H1 (cell line): ENCODE measurements around the gene ABCC9. TPM values are rescaled to one million over a fixed set of nuclear protein-coding genes. Genes with fewer than 3 reads are reported as not detected.

ENCODE experiments used
- EP300 ChIP-seq, 2 experiments: IDR thresholded peaks; 1 replicate in 1 of 2; 2 replicates in 1 of 2; pipeline ENCODE4 v1.6.1; 2011 to 2012; ENCODE audit warnings: low read depth in 2 of 2, low read length in 2 of 2, mild to moderate bottlenecking in 2 of 2, borderline replicate concordance in 1 of 2, inconsistent platforms in 1 of 2, moderate library complexity in 1 of 2
- NANOG ChIP-seq: IDR thresholded peaks from 2 replicates; pipeline ENCODE4 v1.6.1; 2011; ENCODE audit warnings: low read length, low read depth, mild to moderate bottlenecking, inconsistent platforms; ENCODE audit not compliant: insufficient read depth, poor library complexity, severe bottlenecking
- PHF8 ChIP-seq: fragments of 200-600 bp; sonication (generic); conservative IDR thresholded peaks from 2 replicates; pipeline ENCODE4 v1.7.1; 2012; ENCODE audit warnings: low read depth, mild to moderate bottlenecking, inconsistent platforms, low read length, moderate library complexity
- POU5F1 ChIP-seq: IDR thresholded peaks from 2 replicates; pipeline ENCODE4 v1.6.1; 2011; ENCODE audit warnings: low read depth, mild to moderate bottlenecking, low read length, moderate library complexity
- TCF12 ChIP-seq: IDR thresholded peaks from 2 replicates; pipeline ENCODE4 v1.6.1; 2011; ENCODE audit warnings: low read depth, mild to moderate bottlenecking, low read length
- polyA plus RNA-seq, 7 experiments: library from polyadenylated mRNA; depleted of rRNA in 3 of 7; stranded (reverse) in 5 of 7; unstranded in 2 of 7; fragments of >200 nt in 5 of 7; fragments of 200-250 nt in 2 of 7; gene quantifications; 1 replicate in 5 of 7; 2 replicates in 1 of 7; 4 replicates in 1 of 7; pipeline versions ENCODE4 v1.2.1 to v1.2.3, GENCODE V29; 2011 to 2013; ENCODE audit warnings: missing spikeins in 2 of 7, mixed read lengths in 2 of 7
- total RNA-seq: library from RNA; stranded (reverse); fragmentation: NEBNext Ultra II Directional; extraction: Animal tissue kit (Norgen Biotek cat#: 25700); gene quantifications from 2 replicates; pipeline ENCODE4 v1.2.1, GENCODE V29; 2021
- TF ChIP-seq, protein P1 (sequence below): fragments of 300-600 bp; sonication (generic); IDR thresholded peaks from 2 replicates; pipeline ENCODE4 v1.7.1; 2012; ENCODE audit warnings: low read length, moderate library complexity, mild to moderate bottlenecking, inconsistent platforms; ENCODE audit not compliant: insufficient replicate concordance
- TF ChIP-seq, protein P2 (sequence below), 3 experiments: IDR thresholded peaks; 1 replicate in 2 of 3; 2 replicates in 1 of 3; pipeline versions ENCODE4 v1.5.1 to v1.6.1; 2011; ENCODE audit warnings: low read length in 3 of 3, mild to moderate bottlenecking in 3 of 3, inconsistent platforms in 2 of 3, low read depth in 1 of 3, moderate library complexity in 1 of 3; ENCODE audit not compliant: insufficient read depth in 1 of 3; ENCODE audit errors: control extremely low read depth in 1 of 3

ABCC9 gene
- total and polyA plus RNA-seq, 2 of the 8 experiments (the other 6 are each of a cell fraction or from before 2014, with no cell fraction given): under 0.01 TPM; not detected in 1

DNA sequence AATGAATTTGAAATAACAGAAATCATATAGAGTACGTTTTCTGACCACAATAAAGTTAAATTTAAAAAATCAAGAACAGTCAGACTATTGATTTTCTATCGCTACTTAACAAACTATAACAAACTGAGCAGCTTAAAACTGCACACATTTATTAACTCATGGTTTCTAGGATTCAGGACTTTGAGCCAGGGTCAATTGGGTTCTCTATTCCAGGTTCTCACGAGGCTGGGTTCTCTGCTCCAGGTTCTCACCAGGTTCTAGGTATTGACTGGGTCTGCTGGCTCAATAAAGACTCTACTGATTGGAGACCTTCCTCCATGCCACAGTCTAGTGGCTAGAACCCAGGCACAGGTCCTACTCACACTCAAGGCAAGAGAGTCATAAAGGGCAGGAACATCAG, 22.8 kb downstream of the ABCC9 start (continued):
- TF ChIP-seq, protein P1, sequence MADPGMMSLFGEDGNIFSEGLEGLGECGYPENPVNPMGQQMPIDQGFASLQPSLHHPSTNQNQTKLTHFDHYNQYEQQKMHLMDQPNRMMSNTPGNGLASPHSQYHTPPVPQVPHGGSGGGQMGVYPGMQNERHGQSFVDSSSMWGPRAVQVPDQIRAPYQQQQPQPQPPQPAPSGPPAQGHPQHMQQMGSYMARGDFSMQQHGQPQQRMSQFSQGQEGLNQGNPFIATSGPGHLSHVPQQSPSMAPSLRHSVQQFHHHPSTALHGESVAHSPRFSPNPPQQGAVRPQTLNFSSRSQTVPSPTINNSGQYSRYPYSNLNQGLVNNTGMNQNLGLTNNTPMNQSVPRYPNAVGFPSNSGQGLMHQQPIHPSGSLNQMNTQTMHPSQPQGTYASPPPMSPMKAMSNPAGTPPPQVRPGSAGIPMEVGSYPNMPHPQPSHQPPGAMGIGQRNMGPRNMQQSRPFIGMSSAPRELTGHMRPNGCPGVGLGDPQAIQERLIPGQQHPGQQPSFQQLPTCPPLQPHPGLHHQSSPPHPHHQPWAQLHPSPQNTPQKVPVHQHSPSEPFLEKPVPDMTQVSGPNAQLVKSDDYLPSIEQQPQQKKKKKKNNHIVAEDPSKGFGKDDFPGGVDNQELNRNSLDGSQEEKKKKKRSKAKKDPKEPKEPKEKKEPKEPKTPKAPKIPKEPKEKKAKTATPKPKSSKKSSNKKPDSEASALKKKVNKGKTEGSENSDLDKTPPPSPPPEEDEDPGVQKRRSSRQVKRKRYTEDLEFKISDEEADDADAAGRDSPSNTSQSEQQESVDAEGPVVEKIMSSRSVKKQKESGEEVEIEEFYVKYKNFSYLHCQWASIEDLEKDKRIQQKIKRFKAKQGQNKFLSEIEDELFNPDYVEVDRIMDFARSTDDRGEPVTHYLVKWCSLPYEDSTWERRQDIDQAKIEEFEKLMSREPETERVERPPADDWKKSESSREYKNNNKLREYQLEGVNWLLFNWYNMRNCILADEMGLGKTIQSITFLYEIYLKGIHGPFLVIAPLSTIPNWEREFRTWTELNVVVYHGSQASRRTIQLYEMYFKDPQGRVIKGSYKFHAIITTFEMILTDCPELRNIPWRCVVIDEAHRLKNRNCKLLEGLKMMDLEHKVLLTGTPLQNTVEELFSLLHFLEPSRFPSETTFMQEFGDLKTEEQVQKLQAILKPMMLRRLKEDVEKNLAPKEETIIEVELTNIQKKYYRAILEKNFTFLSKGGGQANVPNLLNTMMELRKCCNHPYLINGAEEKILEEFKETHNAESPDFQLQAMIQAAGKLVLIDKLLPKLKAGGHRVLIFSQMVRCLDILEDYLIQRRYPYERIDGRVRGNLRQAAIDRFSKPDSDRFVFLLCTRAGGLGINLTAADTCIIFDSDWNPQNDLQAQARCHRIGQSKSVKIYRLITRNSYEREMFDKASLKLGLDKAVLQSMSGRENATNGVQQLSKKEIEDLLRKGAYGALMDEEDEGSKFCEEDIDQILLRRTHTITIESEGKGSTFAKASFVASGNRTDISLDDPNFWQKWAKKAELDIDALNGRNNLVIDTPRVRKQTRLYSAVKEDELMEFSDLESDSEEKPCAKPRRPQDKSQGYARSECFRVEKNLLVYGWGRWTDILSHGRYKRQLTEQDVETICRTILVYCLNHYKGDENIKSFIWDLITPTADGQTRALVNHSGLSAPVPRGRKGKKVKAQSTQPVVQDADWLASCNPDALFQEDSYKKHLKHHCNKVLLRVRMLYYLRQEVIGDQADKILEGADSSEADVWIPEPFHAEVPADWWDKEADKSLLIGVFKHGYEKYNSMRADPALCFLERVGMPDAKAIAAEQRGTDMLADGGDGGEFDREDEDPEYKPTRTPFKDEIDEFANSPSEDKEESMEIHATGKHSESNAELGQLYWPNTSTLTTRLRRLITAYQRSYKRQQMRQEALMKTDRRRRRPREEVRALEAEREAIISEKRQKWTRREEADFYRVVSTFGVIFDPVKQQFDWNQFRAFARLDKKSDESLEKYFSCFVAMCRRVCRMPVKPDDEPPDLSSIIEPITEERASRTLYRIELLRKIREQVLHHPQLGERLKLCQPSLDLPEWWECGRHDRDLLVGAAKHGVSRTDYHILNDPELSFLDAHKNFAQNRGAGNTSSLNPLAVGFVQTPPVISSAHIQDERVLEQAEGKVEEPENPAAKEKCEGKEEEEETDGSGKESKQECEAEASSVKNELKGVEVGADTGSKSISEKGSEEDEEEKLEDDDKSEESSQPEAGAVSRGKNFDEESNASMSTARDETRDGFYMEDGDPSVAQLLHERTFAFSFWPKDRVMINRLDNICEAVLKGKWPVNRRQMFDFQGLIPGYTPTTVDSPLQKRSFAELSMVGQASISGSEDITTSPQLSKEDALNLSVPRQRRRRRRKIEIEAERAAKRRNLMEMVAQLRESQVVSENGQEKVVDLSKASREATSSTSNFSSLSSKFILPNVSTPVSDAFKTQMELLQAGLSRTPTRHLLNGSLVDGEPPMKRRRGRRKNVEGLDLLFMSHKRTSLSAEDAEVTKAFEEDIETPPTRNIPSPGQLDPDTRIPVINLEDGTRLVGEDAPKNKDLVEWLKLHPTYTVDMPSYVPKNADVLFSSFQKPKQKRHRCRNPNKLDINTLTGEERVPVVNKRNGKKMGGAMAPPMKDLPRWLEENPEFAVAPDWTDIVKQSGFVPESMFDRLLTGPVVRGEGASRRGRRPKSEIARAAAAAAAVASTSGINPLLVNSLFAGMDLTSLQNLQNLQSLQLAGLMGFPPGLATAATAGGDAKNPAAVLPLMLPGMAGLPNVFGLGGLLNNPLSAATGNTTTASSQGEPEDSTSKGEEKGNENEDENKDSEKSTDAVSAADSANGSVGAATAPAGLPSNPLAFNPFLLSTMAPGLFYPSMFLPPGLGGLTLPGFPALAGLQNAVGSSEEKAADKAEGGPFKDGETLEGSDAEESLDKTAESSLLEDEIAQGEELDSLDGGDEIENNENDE: no peak
- TF ChIP-seq NANOG (no peak), TCF12 (no peak), PHF8 (no peak), POU5F1 (no peak), EP300 (IDR thresholded peaks at IDR 0.05; ENCODE audit: borderline replicate concordance in 1 of 2, low read depth in 2 of 2, low read length in 2 of 2) (no peak)
- TF ChIP-seq, protein P2, sequence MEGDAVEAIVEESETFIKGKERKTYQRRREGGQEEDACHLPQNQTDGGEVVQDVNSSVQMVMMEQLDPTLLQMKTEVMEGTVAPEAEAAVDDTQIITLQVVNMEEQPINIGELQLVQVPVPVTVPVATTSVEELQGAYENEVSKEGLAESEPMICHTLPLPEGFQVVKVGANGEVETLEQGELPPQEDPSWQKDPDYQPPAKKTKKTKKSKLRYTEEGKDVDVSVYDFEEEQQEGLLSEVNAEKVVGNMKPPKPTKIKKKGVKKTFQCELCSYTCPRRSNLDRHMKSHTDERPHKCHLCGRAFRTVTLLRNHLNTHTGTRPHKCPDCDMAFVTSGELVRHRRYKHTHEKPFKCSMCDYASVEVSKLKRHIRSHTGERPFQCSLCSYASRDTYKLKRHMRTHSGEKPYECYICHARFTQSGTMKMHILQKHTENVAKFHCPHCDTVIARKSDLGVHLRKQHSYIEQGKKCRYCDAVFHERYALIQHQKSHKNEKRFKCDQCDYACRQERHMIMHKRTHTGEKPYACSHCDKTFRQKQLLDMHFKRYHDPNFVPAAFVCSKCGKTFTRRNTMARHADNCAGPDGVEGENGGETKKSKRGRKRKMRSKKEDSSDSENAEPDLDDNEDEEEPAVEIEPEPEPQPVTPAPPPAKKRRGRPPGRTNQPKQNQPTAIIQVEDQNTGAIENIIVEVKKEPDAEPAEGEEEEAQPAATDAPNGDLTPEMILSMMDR (IDR thresholded peaks at IDR 0.05; ENCODE audit: control extremely low read depth in 1 of 3, insufficient read depth in 1 of 3, low read depth in 1 of 3, low read length in 3 of 3): no peak
